ENCODE data around the gene CHN1. TPM values are rescaled to one million over a fixed set of nuclear protein-coding genes. Genes with fewer than 3 reads are reported as not detected.

Gene CHN1
- total RNA-seq, 1 donor from 2014 or later, result 26.3 TPM

DNA sequence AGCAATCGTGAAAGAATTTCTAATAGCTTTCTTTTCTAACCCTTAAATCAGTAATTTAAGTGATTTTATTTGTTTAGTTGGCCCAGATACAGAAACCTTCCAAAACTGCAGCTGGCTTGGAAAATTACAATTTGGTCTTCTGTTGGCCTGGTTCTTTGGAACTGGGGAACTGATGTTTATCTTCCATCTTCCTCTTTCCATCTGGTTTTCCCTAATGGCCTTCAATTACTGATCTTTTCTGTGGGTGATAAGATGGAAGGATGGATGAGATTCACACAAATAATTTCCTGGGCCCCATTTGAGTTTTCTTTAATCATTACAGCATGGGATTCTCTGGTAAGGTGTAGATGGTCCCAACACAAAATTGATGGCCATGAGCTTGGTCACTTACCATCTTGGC, 134.4 kb downstream of the CHN1 start:
- Mint-ChIP-seq H3K4me3 (ENCODE audit: unreplicated experiment) (no peak overlapping the region), H3K9me3 (ENCODE audit: unreplicated experiment) (no peaks in the 10 kb centered on the region), H3K4me1 (ENCODE audit: unreplicated experiment) (no peaks in the 10 kb centered on the region), H3K36me3 (ENCODE audit: low read depth, unreplicated experiment) (peaks cover 5% of the 10 kb centered on the region), H3K27me3 (ENCODE audit: unreplicated experiment) (no peaks in the 10 kb centered on the region), H3K27ac (ENCODE audit: unreplicated experiment) (no peak overlapping the region)
- TF ChIP-seq, protein P1, sequence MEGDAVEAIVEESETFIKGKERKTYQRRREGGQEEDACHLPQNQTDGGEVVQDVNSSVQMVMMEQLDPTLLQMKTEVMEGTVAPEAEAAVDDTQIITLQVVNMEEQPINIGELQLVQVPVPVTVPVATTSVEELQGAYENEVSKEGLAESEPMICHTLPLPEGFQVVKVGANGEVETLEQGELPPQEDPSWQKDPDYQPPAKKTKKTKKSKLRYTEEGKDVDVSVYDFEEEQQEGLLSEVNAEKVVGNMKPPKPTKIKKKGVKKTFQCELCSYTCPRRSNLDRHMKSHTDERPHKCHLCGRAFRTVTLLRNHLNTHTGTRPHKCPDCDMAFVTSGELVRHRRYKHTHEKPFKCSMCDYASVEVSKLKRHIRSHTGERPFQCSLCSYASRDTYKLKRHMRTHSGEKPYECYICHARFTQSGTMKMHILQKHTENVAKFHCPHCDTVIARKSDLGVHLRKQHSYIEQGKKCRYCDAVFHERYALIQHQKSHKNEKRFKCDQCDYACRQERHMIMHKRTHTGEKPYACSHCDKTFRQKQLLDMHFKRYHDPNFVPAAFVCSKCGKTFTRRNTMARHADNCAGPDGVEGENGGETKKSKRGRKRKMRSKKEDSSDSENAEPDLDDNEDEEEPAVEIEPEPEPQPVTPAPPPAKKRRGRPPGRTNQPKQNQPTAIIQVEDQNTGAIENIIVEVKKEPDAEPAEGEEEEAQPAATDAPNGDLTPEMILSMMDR (IDR thresholded peaks at IDR 0.05; ENCODE audit: unreplicated experiment), result no peak
- DNase-seq (ENCODE audit: low spot score), result no peak

DNA sequence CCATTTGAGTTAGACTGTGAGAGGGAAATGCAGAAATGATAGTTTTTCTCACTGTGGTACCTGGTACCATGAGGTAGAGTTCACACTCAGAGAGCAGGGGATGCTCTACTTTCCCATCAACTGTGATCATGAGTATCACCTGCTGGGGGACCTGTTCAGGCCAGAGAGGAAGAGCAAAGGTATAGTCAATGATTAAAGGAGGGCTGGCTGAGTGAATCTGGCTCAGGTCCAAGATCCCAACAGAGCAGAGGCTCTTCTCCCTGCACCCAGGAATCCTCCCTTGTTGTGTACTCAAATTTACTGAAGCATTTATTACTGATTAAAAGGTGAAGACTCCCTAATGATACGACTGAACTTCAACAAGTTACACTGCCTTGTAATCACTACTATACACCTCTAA, 136.3 kb downstream of the CHN1 start:
- peaks cover 5% of the 10 kb centered on the region for H3K36me3 Mint-ChIP-seq (ENCODE audit: low read depth, unreplicated experiment)
- DNase-seq (ENCODE audit: low spot score), result no peak
- H3K4me1 Mint-ChIP-seq (ENCODE audit: unreplicated experiment), result no peaks in the 10 kb centered on the region
- no peak overlapping the region for H3K27ac Mint-ChIP-seq (ENCODE audit: unreplicated experiment)
- no peak overlapping the region for H3K4me3 Mint-ChIP-seq (ENCODE audit: unreplicated experiment)
- no peaks in the 10 kb centered on the region for H3K27me3 Mint-ChIP-seq (ENCODE audit: unreplicated experiment)
- H3K9me3 Mint-ChIP-seq (ENCODE audit: unreplicated experiment), result no peaks in the 10 kb centered on the region
- TF ChIP-seq, protein P1 (IDR thresholded peaks at IDR 0.05; ENCODE audit: unreplicated experiment), result no peak

DNA sequence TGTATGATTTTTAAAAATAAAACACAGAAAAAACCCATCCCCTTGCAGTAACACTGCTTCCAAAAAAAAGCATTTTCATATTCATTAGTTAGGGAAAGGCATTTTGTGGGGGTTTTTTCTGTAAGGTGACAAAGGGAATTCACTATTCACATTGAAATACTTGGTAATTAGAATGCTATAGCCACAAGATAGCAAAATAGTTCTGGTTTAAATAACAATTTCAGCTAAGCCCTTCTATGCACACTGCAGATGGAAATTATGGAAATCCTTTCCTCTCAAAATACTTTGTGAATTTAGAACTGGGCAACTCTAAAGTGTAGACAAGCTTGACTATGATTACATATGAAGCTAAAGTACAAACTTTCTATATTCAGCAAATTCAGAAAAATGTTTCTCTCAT, 138.8 kb downstream of the CHN1 start:
- H3K4me3 Mint-ChIP-seq (ENCODE audit: unreplicated experiment), result no peak overlapping the region
- no peaks in the 10 kb centered on the region for H3K27me3 Mint-ChIP-seq (ENCODE audit: unreplicated experiment)

DNA sequence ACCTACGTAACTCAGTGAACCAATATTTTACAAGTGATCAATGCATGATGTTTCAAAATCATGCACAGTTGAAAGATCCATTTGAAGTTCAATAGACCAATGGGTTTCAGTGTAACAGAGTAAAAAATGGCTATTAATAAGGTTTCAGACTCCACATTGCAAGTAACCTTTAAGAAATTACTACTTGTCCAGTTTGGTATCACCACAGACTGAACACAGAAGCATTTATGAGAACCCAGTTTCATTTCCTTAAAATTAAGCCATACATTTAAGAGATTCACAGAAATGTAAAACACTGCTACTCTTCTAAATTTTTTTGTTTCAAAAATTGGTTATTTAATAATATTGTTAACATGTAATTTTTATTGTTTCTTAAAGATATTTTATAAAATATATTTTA, 142.0 kb downstream of the CHN1 start:
- no peak for DNase-seq (ENCODE audit: low spot score)
- Mint-ChIP-seq H3K9me3 (ENCODE audit: unreplicated experiment) (no peaks in the 10 kb centered on the region), H3K36me3 (ENCODE audit: low read depth, unreplicated experiment) (no peaks in the 10 kb centered on the region), H3K27ac (ENCODE audit: unreplicated experiment) (no peak overlapping the region), H3K4me1 (ENCODE audit: unreplicated experiment) (no peaks in the 10 kb centered on the region), H3K4me3 (ENCODE audit: unreplicated experiment) (no peak overlapping the region), H3K27me3 (ENCODE audit: unreplicated experiment) (no peaks in the 10 kb centered on the region)
- TF ChIP-seq, protein P1 (IDR thresholded peaks at IDR 0.05; ENCODE audit: unreplicated experiment), result no peak

More for the DNA sequence above, 138.8 kb downstream of the CHN1 start:
- peaks cover 5% of the 10 kb centered on the region for H3K36me3 Mint-ChIP-seq (ENCODE audit: low read depth, unreplicated experiment)
- H3K9me3 Mint-ChIP-seq (ENCODE audit: unreplicated experiment), result no peaks in the 10 kb centered on the region
- no peaks in the 10 kb centered on the region for H3K4me1 Mint-ChIP-seq (ENCODE audit: unreplicated experiment)
- H3K27ac Mint-ChIP-seq (ENCODE audit: unreplicated experiment), result no peak overlapping the region
- DNase-seq (ENCODE audit: low spot score), result no peak
- TF ChIP-seq, protein P1 (IDR thresholded peaks at IDR 0.05; ENCODE audit: unreplicated experiment), result no peak

DNA sequence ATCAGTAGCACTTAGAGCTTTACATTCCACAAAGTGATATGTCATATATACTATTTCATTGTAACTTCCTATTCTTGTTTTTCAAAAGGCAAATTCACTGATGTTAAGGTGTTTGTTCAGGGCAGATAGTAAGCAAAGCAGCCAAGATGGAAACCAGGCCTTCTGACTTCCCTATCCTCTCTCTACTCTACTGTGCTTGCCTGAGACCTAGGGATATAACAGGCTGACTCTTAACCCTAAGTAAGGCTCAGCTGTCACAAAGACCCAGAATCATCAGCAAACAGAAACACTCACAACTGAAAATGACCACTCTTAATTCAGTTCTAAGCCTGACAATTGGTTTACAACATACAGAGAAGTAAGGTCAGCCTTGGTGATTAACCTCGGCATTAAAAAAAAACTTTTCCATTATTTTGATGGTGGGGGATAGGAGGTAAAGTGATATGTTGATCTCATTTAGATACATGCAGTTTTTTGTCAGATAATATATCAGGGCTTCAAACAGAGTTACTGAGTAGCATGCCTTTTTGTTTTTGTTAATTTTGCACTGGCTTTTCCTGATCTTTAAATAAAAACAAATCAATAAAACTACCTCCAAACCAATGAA, 145.5 kb downstream of the CHN1 start:
- TF ChIP-seq, protein P1 (IDR thresholded peaks at IDR 0.05; ENCODE audit: unreplicated experiment), result no peak
- no peak overlapping the region for H3K27ac Mint-ChIP-seq (ENCODE audit: unreplicated experiment)
- no peaks in the 10 kb centered on the region for H3K4me1 Mint-ChIP-seq (ENCODE audit: unreplicated experiment)
- no peaks in the 10 kb centered on the region for H3K9me3 Mint-ChIP-seq (ENCODE audit: unreplicated experiment)
- H3K4me3 Mint-ChIP-seq (ENCODE audit: unreplicated experiment), result no peak overlapping the region
- no peaks in the 10 kb centered on the region for H3K27me3 Mint-ChIP-seq (ENCODE audit: unreplicated experiment)
- H3K36me3 Mint-ChIP-seq (ENCODE audit: low read depth, unreplicated experiment), result no peaks in the 10 kb centered on the region
- DNase-seq (ENCODE audit: low spot score), result no peak
